HuH-7.5 (cell line): ENCODE measurements around the gene CHTF8.

Experiments used
- DNase-seq: peaks from one replicate; pipeline ENCODE4 v3.0.0; 2011; ENCODE audit warnings: low spot score

CHTF8 gene

DNA sequence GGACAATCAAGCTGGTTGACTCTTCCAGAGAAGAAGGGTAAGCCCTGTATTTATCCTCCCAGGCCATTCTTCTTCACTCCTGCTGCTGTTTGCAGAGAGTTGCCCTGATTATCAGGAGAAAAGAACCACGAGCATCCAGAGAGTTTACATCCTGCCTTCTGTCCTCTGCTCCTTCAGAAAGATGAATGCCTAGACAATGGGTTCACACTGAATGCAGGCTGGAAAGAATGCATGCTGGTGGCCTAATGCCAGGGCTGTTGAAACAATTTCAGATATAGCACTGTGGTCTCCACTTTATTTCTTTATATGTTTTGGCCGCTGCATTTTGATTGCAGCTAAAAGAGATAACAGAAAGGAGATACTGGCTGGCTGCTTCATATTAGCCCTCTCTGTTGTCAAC lies 48.1 kb downstream of the CHTF8 start:
- no peak for DNase-seq

DNA sequence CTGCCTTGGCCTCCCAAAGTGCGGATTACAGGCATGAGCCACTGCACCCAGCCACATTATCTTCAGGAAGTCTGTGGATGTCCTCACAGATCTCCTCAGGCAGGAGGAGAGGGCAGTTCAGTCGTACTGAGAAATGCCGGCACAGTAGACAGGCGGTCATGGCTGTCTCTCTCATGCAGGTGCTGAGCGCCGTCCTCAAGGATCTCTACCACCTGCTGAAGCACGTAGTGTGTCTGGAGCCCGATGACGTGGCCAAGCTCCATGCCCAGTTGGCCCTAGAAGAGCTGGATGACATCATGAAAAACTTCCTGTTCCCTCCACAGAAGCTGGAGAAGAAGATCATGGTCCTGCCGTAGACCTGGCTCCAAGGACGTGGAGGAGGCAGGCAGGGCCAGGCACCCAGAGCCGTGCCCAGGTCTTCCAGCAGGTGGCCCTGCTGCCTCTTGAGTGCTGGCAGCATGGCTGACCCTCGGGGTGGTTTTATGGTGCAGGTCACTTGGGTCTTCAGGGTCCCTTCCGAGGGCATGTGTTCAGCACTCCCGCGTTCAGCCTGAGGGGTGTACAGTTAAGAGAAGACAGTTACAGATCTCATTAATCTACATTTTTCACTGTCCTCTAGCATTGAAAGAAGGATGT lies 49.0 kb downstream of the CHTF8 start:
- DNase-seq = no peak

GRCh38 chr16:69079697-69080096 lies 52.7 kb downstream of the CHTF8 start:
- DNase-seq = no peak

DNA sequence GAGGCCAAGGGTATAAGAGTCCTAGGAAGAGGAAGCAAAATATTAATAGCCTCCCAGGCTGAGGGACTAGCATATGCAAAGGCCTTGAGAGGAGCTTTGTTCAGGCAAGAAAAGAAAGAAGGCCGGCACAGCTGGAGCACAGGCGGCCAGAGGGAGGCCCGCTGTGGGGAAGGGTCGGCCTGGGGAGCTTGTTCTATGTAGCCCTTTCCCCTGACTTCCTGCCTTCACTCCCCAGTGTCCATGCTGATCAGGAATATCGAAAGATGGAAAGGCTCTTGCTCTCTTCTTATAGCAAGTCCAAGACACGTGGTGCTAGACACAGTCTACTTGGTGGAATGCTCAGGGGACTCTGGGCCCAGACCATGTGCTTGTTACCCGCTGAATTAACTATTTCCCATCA lies 54.3 kb downstream of the CHTF8 start:
- DNase-seq = no peak

- no peak for DNase-seq
Observed at GRCh38 chr16:69077251-69077650, 55.1 kb downstream of the CHTF8 start.

- DNase-seq = no peak
Observed at GRCh38 chr16:69073181-69073702, 59.1 kb downstream of the CHTF8 start.

DNA sequence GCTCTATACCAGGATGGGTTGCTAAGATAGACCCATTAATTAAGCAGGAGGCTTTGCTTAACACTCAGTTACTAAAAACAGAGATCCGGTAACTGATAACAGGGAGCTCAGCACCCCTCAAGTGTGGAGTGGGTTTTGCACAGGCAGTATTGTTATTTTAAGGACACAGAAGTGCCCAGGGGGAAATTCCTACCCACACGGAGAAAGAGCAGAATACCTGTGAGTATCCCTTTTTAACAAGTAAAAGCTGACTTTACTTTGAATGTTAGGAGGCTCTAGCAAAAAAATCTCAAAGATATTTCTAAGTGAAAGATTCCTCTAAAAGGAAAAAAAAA lies 59.8 kb downstream of the CHTF8 start:
- no peak for DNase-seq

DNA sequence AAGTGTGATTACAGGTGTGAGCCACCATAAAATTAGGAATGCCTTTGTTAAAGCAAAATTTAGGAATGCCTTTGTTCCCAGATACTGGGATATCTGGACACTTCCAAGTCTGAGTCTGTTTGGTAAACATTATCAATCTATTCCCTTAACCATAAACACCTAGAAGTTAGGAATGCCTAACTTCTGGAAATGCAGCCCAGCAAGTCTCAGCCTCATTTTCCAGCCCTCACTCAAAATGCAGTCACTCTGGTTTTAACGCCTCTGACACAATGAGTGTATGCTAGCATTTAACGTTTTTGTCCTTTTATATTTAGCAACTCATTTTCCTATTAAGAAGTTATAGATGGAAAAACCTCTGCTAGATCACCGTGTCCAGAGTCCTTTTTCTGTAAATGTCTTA lies 61.4 kb downstream of the CHTF8 start:
- no peak for DNase-seq

- no peak for DNase-seq
Observed at GRCh38 chr16:69069504-69069903, 62.9 kb downstream of the CHTF8 start.
